Medulla oblongata (tissue), 1 donor: ENCODE results near the gene ATF6B.
"Not testable (repeated sequence)": the region's sequence is repeated elsewhere in the genome, so short reads cannot be mapped to it uniquely, and the experiment has no call there.

ENCODE experiments used
- DNase-seq: peaks from one replicate; pipeline ENCODE4 v3.0.0-alpha.2; 2015; ENCODE audit errors: extremely low spot score

The ATF6B gene

DNA sequence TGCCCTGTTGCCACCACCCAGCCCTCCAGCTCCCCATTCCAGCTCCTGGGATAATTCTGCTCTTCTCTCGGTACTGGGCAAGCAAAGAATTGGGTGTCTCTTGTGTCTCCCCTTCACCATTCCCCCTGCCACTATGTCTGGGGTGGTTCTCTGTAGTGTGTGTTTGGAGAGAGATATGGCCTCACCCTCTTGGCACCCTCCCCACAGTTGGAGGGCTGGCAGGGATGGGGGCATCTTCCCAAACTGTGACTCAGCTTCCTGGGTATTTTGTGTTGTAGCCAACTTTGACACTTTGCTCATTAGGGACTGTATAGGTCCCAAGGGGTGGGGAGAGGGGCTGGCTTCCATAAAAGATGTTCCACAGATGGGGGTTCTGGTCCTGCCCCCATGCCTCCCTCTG lies 20.6 kb downstream of the ATF6B start:
- no peak for DNase-seq

DNA sequence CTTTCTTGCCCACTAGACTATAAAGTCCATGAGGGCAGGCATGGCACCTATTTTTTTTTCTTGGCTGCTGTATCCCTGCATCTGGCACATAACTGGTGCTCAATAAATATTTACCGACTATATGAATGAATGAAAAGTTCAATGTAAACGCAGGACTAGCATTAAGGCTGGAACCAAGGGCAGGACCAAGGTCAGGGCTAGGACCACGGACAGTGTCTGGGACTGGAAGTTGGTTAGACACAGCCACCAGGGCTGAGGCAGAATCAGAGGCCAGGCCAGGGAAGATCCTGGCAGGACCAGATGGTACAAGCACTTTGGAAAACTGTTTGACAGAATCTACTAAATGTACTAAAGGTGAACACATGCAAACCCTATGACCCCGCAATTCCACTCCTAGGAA lies 22.6 kb downstream of the ATF6B start:
- no peak for DNase-seq

DNA sequence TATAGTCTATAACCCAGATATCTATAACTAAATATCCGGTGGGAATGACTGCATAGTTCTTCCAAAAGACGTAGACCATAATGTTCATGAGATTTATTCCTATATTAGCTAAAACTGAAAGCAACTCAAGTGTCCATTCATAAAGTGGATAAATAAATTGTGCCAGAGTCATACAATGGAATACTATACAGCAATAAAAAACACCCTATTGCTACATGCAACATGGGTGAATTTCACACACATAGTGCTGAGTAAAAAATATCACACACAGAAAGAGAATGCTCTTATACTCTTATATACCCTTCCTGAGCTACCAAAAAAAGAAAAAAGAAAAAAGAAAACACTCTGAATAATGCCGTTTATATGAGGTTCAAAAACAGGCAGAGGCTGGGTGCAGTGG lies 25.8 kb downstream of the ATF6B start:
- DNase-seq = no peak

DNA sequence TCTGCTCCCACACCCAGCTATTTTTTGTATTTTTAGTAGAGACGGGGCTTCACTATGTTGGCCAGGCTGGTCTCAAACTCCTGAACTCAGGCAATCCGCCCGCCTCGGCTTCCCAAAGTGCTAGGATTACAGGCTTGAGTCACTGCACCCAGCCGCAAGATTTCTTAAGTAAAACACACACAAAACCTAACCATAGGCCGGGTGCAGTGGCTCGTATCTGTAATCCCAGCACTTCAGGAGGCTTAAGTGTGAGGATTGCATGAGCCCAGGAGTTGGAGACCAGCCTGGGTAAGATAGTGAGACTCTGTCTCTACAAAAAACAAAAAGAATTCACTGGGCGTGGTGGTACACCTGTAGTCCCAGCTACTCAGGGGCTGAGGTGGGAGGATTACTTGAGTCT lies 27.8 kb downstream of the ATF6B start:
- not testable (repeated sequence) for DNase-seq

DNA sequence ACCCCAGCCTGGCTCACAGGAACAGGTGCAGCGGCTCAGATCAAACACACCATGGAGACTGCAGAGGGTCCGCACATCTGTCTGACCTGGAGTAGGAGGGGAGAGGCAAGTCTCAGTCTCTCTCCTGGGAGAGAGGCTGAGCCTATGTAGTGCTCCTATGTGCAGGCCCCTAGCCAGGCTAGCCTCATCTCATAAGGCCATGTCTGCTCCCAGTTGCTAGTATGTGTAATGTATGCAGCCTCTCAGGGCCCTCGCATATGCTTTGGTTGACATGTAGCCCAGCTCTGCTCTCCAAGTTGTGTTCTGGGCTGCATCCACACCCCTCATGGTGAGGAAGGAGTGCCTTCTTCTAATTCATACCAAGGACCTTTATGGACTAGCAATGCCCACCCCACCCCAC lies 30.7 kb downstream of the ATF6B start:
- no peak for DNase-seq

DNA sequence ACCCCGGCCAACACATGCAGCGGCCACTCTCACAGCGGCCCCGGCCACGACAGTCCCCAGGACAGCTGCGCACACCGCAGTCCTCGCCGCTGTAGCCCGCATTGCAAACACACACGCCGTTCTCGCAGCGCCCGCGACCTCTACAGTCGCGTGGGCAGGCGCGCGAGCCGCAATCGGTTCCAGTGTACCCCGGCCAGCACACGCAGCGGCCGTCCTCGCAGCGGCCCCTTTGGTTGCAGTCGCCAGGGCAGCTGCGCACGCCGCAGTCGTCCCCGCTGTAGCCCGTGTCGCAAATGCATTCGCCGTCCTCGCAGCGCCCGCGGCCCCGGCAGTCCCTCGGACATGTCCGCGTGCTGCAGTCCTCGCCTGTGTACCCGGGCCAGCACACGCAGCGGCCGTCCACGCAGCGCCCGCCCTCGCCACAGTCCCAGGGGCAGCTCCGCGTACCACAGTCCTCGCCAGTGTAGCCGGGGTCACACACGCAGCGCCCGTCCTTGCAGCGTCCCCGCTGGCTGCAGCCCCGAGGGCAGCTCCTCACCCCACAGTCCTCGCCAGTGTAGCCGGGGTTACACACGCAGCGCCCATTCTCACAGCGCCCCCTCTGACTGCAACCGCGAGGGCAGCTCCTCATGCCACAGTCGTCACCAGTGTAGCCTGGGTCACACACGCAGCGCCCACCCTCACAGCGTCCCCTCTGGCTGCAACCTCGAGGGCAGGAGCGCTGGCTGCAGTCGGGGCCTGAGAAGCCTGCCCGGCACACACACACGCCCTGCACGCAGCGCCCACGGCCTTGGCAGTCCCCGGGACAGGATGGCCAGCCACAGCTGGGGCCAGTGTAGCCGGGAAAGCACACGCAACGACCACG lies 31.4 kb downstream of the ATF6B start:
- no peak for DNase-seq

DNA sequence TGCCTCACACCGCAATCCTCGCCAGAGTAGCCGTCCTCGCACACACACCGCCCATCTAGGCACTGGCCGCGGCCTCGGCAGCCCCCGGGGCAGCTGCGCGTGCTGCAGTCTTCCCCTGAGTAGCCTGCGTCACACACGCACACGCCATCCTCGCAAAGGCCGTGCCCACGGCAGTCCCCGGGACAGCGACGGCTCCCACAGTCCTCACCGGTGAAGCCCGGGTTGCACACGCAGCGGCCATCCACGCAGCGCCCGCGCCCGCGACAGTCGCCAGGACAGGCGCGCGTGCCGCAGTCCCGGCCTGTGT lies 32.0 kb downstream of the ATF6B start:
- no peak for DNase-seq

DNA sequence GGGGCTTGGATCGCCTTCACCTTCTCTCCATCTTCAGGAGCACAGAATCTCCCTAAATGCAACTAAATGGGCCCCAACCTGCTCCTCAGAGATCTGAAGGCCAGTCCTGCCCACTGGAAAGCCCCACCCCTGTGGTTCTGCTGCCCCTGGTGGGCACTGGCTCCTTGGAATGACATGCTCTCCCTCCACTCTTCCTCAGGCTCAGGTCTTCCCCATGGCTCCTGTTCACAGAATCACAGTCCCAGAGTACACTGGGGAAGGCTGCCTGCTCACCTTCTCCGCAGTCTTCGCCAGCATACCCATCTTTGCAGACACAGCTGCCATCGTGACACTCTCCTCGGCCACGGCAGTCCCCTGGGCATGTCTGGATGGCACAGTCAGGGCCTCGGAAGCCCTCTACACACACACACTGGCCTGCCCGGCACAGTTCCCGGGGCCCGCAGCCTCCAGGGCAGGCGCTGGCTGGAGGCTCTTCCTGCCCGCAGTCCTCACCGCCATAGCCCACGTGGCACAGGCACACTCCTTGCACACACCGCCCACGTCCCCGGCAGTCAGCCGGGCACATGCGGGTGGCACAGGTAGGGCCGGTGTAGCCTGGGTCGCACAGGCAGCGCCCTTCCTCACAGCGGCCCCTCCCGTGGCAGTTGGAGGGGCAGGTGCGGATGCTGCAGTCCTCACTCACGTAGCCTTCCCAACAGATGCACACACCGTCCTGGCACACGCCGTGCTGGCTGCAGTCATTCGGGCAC lies 32.5 kb downstream of the ATF6B start:
- no peak for DNase-seq

DNA sequence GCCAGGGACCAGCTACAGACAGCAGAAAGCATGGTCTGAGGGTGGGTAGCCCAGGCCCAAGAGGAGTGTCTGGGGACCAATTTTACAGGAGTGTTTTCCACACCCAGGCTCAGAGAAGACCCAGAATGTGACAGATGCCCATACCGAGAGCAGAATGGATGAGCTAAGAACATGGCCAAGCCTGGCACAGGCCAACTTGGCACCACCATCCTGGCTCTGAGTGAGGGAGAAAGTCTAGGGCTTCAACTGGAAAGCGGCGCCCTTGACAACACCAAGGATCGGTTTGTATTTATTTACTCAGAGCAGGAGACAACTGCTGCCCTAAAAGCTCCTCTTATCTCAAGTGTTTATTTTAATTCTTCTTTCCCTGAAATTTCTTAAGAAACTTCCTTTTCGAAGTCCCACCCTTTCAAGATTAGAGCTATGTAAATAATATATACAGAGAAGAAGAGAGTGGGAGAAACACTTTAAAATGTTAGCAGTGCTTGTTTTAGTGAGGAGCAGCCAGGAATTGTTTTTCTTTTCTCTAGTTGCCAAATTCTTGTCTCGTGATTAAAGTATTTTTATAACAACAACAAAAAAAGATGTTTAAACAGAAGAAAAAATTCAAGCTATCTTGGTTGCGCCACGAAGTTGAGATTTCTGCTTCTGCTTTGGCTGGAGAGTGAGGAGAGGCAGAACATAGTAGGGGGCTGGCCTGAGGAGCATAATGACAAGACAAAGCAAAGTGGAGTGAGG lies 35.1 kb downstream of the ATF6B start:
- DNase-seq = peak; percentile 71

DNA sequence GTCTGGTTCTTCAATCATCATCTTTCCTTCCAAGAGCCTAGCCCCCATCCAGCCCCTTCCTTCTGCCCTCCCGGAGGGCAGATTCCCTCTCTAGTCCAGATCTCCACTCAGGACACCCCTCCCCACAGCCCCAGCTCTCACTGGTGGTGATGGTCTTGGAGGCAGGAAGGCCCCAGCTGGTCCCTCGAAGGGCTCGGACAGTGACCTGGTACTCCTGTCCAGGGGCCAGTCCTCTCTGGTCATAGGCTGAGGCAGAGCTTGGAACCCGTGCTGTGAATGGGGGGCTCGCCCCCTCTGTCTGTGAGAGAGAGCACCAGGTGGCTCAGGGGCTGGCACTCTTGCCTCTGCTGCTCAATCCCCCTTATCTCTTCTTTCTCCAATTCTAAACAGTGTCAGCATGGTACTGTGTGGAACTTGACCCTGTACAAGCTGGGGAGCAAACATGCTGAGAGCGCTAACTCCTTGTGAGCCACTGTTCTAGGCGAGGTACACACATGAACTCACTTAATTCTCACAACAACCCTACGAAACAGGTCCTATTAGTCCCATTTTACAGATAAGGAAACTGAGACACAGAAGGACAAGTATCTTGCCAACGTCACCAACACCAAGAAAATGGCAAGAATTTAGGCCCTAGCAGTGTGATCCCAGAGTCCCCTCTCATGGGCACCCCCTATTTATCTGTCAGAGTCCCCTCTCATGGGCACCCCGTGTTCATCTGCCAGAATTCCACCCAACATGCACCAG lies 38.8 kb downstream of the ATF6B start:
- no peak for DNase-seq

DNA sequence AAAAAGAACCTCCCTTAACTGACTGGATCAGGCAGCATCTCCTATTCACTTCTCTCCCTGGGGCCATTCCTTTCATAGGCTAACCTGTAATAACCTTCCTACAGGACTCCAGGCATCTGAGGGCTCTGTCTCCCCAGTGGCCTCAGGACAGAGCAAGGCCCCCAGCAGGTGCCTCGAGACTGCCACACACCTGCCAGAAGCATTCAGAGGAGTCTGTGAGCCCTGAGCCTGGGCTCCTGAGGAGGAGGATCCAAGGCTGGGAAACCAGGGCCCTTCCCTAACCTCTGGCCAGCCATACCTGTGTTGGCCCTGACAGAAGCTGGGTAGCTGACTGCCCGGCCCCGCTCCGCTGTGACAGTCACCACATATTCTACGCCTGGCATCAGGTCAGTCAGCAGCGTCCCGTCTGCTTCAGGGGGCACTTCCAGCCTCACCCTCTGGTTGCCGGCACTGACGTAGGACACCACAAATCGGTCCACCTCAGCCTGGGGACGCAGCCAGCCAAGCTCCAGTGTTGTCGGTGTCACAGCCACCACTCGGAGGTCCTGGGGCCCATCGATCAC lies 39.5 kb downstream of the ATF6B start:
- no peak for DNase-seq

DNA sequence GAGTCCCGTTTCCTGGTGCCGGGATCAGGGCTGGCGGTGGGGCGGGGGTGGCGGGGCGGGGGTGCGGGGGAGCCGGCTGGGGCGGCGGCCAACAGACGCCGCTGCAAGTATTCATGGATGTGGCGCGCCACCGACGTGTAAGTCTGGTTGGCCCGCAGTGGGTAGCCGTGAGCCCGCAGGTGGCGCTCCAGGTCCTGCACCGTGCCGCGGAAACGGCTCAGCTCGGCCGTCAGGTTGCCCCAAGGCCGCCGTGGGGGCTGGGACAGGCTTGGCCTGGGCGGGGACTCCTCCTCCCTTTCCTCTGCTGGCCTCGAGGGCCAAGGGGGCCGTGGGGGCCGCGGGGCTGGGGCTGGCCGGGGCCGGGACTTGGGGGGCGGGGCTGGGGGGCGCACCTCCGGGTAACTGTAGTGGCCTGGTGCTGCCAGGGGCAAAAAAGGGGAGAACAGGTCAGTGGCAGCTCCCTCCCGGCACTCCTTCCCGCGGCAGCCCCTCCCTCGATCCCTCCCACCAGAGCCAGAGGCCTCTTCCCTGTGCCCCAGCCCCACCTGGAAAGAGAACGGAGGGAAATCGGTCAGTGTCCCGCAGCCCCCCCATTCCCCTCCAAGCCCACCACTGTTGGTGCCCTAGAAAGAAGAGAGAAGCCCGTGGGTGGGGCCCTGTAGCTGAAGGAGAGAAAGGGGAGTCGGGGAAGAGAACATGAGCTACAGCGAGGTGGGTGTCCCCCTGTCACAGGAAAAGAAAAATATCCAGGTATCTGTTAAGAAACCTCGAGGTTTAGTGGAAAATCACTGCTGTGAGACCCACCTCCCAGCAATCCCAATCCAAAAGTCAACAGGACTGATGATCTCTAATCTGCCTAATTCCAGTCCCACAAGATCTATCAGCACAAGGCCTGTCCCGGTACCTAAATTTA lies 40.2 kb downstream of the ATF6B start:
- no peak for DNase-seq

DNA sequence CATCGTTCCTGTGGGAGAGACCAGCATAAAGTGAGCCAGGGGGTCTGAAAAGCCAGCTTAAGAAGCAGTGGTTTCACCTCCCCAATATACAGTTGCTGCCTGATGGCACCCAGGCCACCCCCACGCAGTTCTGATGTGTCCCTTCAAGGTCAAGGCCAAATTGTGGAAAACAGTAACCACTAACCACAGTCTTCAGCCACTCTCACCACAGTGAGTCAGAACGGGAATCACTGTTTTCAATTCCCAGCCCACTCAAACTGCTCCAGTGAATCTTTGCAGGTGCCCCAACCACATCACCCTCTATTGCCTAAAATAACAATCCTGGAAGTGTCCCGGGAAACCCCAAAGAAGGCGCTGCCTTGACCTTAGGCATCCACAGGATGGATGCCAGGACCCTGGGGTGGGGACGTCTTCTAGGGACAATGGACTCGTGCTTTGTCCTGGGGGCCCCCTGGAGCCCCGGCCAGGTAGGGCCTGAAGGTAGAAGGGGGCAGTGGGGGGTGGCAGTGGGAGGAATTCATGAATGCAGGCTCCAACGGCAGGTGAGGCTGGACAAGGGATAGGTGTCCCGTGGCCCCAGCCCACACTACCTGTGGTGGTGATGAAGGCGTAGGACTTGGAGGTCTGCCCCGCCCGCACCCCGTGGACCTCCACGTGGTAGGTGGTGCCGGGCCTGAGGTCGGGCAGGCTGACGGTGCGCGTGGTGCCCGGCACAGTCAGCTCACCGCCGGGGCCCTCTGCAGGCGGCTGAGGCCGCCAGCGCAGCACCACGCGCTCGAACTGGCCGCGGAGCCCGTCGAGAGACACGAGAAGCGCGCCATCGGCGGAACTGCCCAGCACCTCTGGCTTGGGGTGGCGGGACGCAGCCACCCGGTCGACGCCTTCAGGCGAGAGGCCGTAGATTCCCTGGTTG lies 41.1 kb downstream of the ATF6B start:
- DNase-seq = no peak

DNA sequence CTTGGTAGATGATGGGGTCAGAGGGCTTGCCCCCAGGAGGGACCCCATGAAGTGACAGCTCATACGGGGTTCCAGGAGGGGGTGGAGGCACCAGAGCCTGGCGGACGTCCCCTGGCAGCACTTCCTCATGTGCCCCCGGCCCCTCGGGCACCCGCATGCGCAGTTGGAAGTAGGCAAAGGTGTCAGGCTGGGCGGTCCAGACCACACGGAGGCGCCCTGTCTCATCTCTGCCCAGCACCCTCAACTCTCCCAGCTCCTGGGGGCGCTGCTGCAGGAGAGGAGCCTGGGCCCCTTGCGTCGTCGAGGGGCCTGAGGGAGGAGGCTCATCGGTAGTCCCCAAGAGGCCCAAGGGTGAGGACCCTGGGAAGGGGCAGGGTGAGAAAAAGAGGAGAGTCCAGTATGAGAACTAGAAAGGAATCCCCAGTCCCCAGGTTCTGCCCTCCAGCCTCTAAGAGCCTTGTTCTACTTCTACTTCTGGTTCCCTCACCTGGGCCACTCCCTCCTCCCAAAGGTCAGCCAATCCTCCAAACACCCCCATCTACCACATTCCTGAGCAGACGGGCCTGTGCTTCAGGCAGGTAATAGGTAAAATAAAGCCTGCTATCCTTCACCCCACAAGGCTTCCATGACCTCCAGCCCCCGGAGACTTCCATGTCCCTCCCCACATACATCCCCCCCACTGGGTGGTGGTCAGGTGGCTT lies 42.1 kb downstream of the ATF6B start:
- DNase-seq = no peak

DNA sequence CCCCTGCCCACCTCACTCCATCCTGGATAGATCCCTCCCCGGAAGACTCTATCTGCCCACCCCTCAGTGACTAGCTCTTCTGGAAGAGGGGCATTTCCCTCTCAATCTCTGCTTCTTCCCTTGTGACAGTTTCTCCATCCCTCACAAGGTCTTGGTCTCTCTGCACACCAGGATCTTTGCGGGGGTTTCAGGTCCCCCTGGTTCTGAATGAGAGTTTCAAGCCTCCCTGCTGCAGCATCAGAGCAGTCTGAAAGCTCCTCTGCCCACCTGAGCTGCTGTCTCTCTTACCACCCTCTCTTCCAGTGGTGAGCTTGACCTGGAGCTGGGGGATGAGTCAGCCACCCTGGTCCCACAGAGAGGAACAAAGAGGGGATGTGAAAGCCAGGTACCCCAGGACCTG lies 43.3 kb downstream of the ATF6B start:
- DNase-seq = no peak

DNA sequence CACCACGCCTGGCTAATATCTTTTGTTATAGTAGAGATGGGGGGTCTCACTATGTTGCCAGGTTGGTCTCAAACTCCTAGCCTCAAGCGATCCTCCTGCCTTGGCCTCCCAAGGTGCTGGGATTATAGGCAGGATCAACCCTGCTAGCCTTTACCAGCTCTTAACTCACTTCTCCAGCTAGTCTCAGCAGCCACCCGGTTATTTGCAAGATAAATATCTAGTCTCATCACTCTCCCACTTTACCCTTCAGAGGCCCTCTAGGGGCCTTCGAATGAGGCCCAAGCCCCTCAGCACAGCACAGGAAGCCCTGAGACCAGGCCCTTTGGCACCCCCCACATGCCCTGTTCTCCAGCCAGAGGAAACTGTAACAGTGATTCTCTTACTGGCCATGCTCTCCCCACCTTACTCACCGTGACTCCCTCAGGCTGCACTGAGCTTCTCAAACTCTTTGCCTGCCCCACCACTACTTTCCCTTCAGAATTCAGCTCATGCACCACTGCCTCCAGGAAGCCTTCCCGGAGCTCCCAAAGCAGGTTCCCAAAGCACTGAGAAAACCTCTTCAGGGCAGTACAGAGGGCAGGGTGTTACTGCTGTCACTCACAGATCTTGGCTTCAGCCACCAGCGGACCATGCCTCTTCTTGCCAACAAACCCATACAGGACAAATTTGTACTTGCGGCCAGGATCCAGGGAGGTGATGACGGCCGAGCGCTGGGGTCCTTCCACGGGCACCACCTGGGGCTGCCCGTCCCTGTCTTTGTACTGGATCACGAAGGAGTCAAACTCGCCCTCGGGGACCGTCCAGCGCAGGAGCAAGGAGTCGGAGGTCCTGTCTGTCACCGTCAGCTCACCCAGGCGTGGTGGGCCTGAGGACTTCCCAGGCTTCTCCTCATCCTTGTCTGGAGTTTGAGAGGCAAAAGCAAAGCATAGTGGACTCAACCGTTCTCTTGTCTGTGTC lies 44.0 kb downstream of the ATF6B start:
- no peak for DNase-seq

DNA sequence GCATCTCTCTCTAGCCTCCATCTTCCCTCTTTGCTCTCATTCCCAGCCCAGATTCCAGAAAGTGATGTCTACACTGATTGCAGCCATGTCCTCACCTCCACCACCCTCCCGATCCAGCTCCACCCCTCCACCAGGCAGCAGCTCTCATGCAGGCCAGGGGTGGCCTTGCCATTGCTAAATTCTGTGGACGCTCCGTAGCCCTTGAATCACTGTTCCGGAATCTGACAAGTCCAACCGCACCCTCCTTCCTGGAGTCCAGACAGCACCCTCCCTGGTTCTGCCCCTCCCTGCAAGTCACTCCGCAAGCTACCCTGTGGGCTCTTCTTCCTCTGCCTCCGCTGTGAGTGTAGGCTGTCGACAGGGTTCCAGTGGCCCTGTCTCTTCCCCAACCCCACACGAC lies 45.1 kb downstream of the ATF6B start:
- no peak for DNase-seq

DNA sequence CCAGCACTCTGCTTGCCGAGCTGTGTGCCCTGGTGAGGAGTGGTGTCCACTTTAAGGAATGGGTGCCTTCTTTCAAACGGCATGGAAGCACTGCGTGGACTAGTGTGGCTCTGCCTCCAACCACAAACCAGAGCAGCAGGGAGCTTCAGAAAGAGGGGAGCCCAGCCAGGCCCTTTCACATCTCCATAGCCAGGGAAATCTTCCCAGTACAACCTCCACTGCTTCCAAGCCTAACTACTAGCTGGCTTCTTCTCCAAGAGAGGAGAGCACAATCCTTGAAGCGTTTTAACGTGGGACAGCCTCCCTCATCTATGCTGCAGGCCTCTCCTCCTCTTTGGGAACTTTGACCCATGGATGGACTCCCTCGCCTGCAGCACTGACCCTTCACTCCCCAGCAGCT lies 45.6 kb downstream of the ATF6B start:
- DNase-seq = peak; percentile 18
